HepG2 (cell line): ENCODE data around the gene ISY1. TPM values are rescaled to one million over a fixed set of nuclear protein-coding genes. Genes with fewer than 3 reads are reported as not detected.

Experiments
- ATAC-seq: fragments of 200-7000 bp; cut with Tn5 transposase; 3 replicates; pipeline ENCODE4 v1.9.1; 2020; ENCODE audit warnings: mild to moderate bottlenecking, moderate library complexity
- BruUV-seq: library from RNA; stranded (reverse); fragments of 400-500 nt; replicated peaks from 2 replicates; lab custom pipeline; 2021; lab: Mats Ljungman, UMichigan
- CTCF ChIA-PET: fragments of 300-600 bp; formaldehyde crosslinking; extraction: SDS; loops from one replicate; lab custom pipeline; 2021; ENCODE audit warnings: low total read pairs, inconsistent platforms, low intra/inter-chr PET ratio; lab: Yijun Ruan, JAX
- POLR2A ChIA-PET: fragments of 350-600 bp; sonication (Branson Sonifier 250); formaldehyde crosslinking; loops from one replicate; lab custom pipeline; 2020; ENCODE audit warnings: antibody characterized with exemption, inconsistent platforms; lab: Yijun Ruan, JAX
- DNase-seq: peaks from one replicate; pipeline ENCODE4 v3.0.0-alpha.2; 2015; ENCODE audit warnings: low spot score
- FAIRE-seq: peaks from 3 replicates; lab custom pipeline; 2011; peaks lifted over from hg19 to GRCh38; lab: Jason Lieb, UNC
- H2AFZ ChIP-seq: one replicate; pipeline ENCODE4 v1.6.1; 2011; ENCODE audit warnings: low read length, inconsistent platforms
- H3K27ac ChIP-seq: fragments of 300-600 bp; 3 replicates; pipeline ENCODE4 v1.8.0; 2011; ENCODE audit warnings: mixed run types, mild to moderate bottlenecking, mixed read lengths, low read length, inconsistent platforms; ENCODE audit not compliant: insufficient read depth; ENCODE audit errors: extremely low read length
- H3K27me3 ChIP-seq, 2 experiments: fragments of 200-600 bp in 1 of 2; 2 replicates in 1 of 2; 3 replicates in 1 of 2; pipeline versions ENCODE4 v1.6.0 to v1.8.0; 2011; ENCODE audit warnings: low read length in 2 of 2, mild to moderate bottlenecking in 2 of 2, moderate library complexity in 2 of 2, inconsistent platforms in 1 of 2; ENCODE audit not compliant: insufficient read depth in 2 of 2, control insufficient read depth in 1 of 2
- H3K36me3 ChIP-seq, 2 experiments: fragments of 200-600 bp in 1 of 2; replicated peaks in 1 of 2; 2 replicates in 1 of 2; 3 replicates in 1 of 2; pipeline versions ENCODE4 v1.5.1 to v1.8.0; 2011; ENCODE audit warnings: low read length in 2 of 2, inconsistent platforms in 1 of 2; ENCODE audit not compliant: insufficient read depth in 2 of 2, control insufficient read depth in 1 of 2
- H3K4me1 ChIP-seq: 2 replicates; pipeline ENCODE4 v1.5.1; 2012; ENCODE audit warnings: low read length, inconsistent platforms; ENCODE audit not compliant: insufficient read depth
- H3K4me2 ChIP-seq: 2 replicates; pipeline ENCODE4 v1.6.0; 2011; ENCODE audit warnings: low read depth, low read length, inconsistent platforms
- H3K4me3 ChIP-seq, 3 experiments: fragments of 200-600 bp in 1 of 3; sonication (generic), shearing (Covaris generic) in 1 of 3; replicated peaks in 1 of 3; 2 replicates each; pipeline ENCODE4 v1.5.1; 2011 to 2016; ENCODE audit warnings: low read length in 3 of 3, inconsistent platforms in 2 of 3, low read depth in 2 of 3, mild to moderate bottlenecking in 2 of 3, control low read depth in 1 of 3, mixed read lengths in 1 of 3; ENCODE audit not compliant: insufficient read depth in 1 of 3
- H3K79me2 ChIP-seq: one replicate; pipeline ENCODE4 v1.6.1; 2011; ENCODE audit warnings: low read length, inconsistent platforms; ENCODE audit not compliant: insufficient read depth
- H3K9ac ChIP-seq: 2 replicates; pipeline ENCODE4 v1.6.0; 2011; ENCODE audit warnings: mild to moderate bottlenecking, low read depth, low read length, inconsistent platforms; ENCODE audit not compliant: insufficient read depth
- H3K9me3 ChIP-seq: 2 replicates; pipeline ENCODE4 v1.5.1; 2012; ENCODE audit warnings: mild to moderate bottlenecking, low read length
- H4K20me1 ChIP-seq: 2 replicates; pipeline ENCODE4 v1.6.0; 2011; ENCODE audit warnings: inconsistent platforms, mild to moderate bottlenecking, low read length, moderate library complexity; ENCODE audit not compliant: insufficient read depth
- ATRX ChIP-seq: sonication (generic); formaldehyde crosslinking; IDR thresholded peaks from 2 replicates; pipeline ENCODE4 v1.4.0; 2020; ENCODE audit warnings: missing genetic modification reagents, borderline replicate concordance
- GABPB1 ChIP-seq: IDR thresholded peaks from 2 replicates; pipeline ENCODE4 v1.6.1; 2016; ENCODE audit warnings: mild to moderate bottlenecking, missing genetic modification reagents, moderate library complexity, missing compliant biosample characterization
- HDAC6 ChIP-seq: fragments of 200-600 bp; sonication (generic); IDR thresholded peaks from 2 replicates; pipeline ENCODE4 v1.7.0; 2017; ENCODE audit warnings: mild to moderate bottlenecking, antibody characterized with exemption, low read length, low read depth
- HNRNPLL ChIP-seq: fragments of 200-400 bp; formaldehyde crosslinking; IDR thresholded peaks from 2 replicates; pipeline ENCODE4 v1.6.1; 2017; ENCODE audit warnings: mild to moderate bottlenecking, low read depth, low read length; ENCODE audit not compliant: poor library complexity, severe bottlenecking
- IKZF1 ChIP-seq: fragments of 450-650 bp; IDR thresholded peaks from 2 replicates; pipeline ENCODE4 v1.7.1; 2016
- SRF ChIP-seq: IDR thresholded peaks from 2 replicates; pipeline ENCODE4 v1.6.1; 2011; ENCODE audit warnings: mild to moderate bottlenecking, low read depth, low read length, moderate library complexity
- ZBTB1 ChIP-seq: sonication (generic); formaldehyde crosslinking; IDR thresholded peaks from 2 replicates; pipeline ENCODE4 v1.4.0; 2020; ENCODE audit warnings: missing genetic modification reagents, borderline replicate concordance
- ZBTB43 ChIP-seq: sonication (generic); formaldehyde crosslinking; conservative IDR thresholded peaks from 2 replicates; pipeline ENCODE4 v1.4.0; 2020; ENCODE audit warnings: missing genetic modification reagents
- ZC3H4 ChIP-seq: sonication (generic); formaldehyde crosslinking; IDR thresholded peaks from 2 replicates; pipeline ENCODE4 v1.4.0; 2020; ENCODE audit warnings: missing genetic modification reagents, borderline replicate concordance
- ZNF20 ChIP-seq: sonication (generic); formaldehyde crosslinking; IDR thresholded peaks from 2 replicates; pipeline ENCODE4 v1.4.0; 2020; ENCODE audit warnings: mild to moderate bottlenecking, moderate library complexity, missing genetic modification reagents
- ZNF234 ChIP-seq: sonication (generic); formaldehyde crosslinking; conservative IDR thresholded peaks from 2 replicates; pipeline ENCODE4 v1.5.1; 2020; ENCODE audit warnings: mild to moderate bottlenecking, missing genetic modification reagents
- ZNF703 ChIP-seq: sonication (generic); formaldehyde crosslinking; IDR thresholded peaks from 2 replicates; pipeline ENCODE4 v1.5.1; 2020; ENCODE audit warnings: missing genetic modification reagents, mild to moderate bottlenecking, moderate library complexity, borderline replicate concordance
- ZNF83 ChIP-seq: sonication (generic); formaldehyde crosslinking; IDR thresholded peaks from 2 replicates; pipeline ENCODE4 v1.4.0; 2020; ENCODE audit warnings: missing genetic modification reagents, mild to moderate bottlenecking, borderline replicate concordance
- WGBS: methylation state at CpG from one replicate; pipeline ENCODE4 v1.1.6; 2017; ENCODE audit warnings: low lambda C conversion rate; 5-methylcytosine and 5-hydroxymethylcytosine counted together
- in situ Hi-C: cut with HindIII; loops from 2 replicates; pipeline ENCODE4 v1.10.0; 2017; ENCODE audit warnings: low pct_unique_long_range_greater_than_20kb; ENCODE audit not compliant: extremely low pct_ligation_motif_present
- intact Hi-C: fragments of 100-400 bp; cut with micrococcal nuclease; formaldehyde crosslinking; loops from one replicate; pipeline ENCODE4 v1.10.0; 2022; ENCODE audit not compliant: unreplicated experiment
- polyA plus RNA-seq, 8 experiments: library from polyadenylated mRNA; depleted of rRNA in 3 of 8; stranded (reverse) in 7 of 8; unstranded in 1 of 8; fragments of >200 nt; fragmentation: Illumina TruSeq in 4 of 8; extraction: Trizol in 4 of 8; gene quantifications; 2 replicates each; pipeline versions ENCODE4 v1.2.1 to v1.2.3, GENCODE V29; 2011 to 2016; ENCODE audit warnings: low read depth in 4 of 8, missing spikeins in 1 of 8, mixed read lengths in 1 of 8; ENCODE audit not compliant: insufficient read depth in 1 of 8
- total RNA-seq, 5 experiments: library from RNA; depleted of rRNA; stranded (reverse); fragments of >200 nt; fragmentation: Illumina TruSeq; extraction: Trizol; gene quantifications; 2 replicates each; pipeline ENCODE4 v1.2.3, GENCODE V29; 2016; ENCODE audit warnings: low read depth in 1 of 5
- TF ChIP-seq, protein P1 (sequence below): sonication (generic); formaldehyde crosslinking; IDR thresholded peaks from 2 replicates; pipeline ENCODE4 v1.5.0; 2020; ENCODE audit warnings: missing genetic modification reagents, mild to moderate bottlenecking, borderline replicate concordance
- TF ChIP-seq, protein P2 (sequence below): sonication (generic); formaldehyde crosslinking; IDR thresholded peaks from 2 replicates; pipeline ENCODE4 v1.4.0; 2020; ENCODE audit warnings: mild to moderate bottlenecking, missing genetic modification reagents
- TF ChIP-seq, protein P3 (sequence below): fragments of 450-650 bp; IDR thresholded peaks from 2 replicates; pipeline ENCODE4 v1.6.1; 2017
- TF ChIP-seq, protein P4 (sequence below): sonication (generic); formaldehyde crosslinking; IDR thresholded peaks from 2 replicates; pipeline ENCODE4 v1.4.0; 2020; ENCODE audit warnings: mild to moderate bottlenecking, missing genetic modification reagents

ISY1 gene
- total and polyA plus RNA-seq, 2 of the 13 experiments (the other 11 are each of a cell fraction or from before 2014, with no cell fraction given), result 21.0 to 39.1 TPM

DNA sequence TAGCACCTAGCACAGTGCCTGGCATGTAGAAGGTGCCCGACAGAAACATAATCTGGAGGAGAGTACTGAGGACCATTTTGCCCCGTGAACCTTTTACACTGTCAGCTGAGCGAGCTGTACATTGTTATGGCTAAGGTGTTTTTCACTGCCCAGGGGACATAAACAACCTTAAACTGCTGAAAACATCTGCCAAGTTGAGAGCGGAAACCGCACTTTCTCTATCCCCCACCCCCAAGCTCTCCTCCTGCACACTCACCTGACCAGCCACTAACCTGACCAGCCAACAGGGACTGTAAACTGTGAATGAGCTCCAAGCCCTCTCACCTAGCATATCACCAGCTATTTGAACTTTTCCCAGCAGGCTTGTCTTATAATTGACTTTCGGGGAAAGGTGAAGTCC lies 56.8 kb downstream of the ISY1 start:
- no peak for ATAC-seq
- POLR2A ChIA-PET, result interaction anchor here (1.6 kb wide), 1 partner anchor 15 kb away, joined by 3 read pairs; no protein-coding TSS in a partner anchor
- Histone ChIP-seq H3K4me3 (no peak overlapping the region), H3K9ac (no peak overlapping the region), H3K9me3 (no peaks in the 10 kb centered on the region), H3K4me1 (peaks cover 9% of the 10 kb centered on the region; the same call in 1 of the 2 replicates), H3K4me2 (no peak overlapping the region), H4K20me1 (peaks cover 27% of the 10 kb centered on the region; the same call in 1 of the 2 replicates), H3K79me2 (peaks cover 48% of the 10 kb centered on the region), H3K27ac (no peak overlapping the region), H3K27me3 (no peaks in the 10 kb centered on the region), H3K36me3 (peaks cover 2 to 36% of the 10 kb centered on the region in 2 experiments; a peak in 4 of 5 replicates), H2AFZ (no peak overlapping the region)
- intact Hi-C loops (no loop called here), in situ Hi-C loops (no loop called here)
- DNase-seq, result no peak
- FAIRE-seq, result no peak
- BruUV-seq, result no TSS peak
- CTCF ChIA-PET, result no interaction called here
- WGBS, result 98% methylated on average over 6 of the region's 6 CpGs
- no peak for TF ChIP-seq HDAC6
- no peak for TF ChIP-seq ZNF234
- no peak for TF ChIP-seq ATRX (CRISPR knock-in tag)
- no peak for TF ChIP-seq SRF
- TF ChIP-seq IKZF1, result no peak
- no peak for TF ChIP-seq ZBTB43
- no peak for TF ChIP-seq ZNF703
- TF ChIP-seq ZNF20 (CRISPR knock-in tag), result no peak
- TF ChIP-seq ZNF83, result no peak
- TF ChIP-seq, protein P1, sequence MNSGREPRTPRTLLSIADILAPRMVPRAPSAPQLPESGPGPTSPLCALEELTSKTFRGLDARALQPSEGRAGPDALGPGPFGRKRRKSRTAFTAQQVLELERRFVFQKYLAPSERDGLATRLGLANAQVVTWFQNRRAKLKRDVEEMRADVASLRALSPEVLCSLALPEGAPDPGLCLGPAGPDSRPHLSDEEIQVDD (CRISPR knock-in tag), result no peak
- no peak for TF ChIP-seq ZC3H4
- TF ChIP-seq, protein P2, sequence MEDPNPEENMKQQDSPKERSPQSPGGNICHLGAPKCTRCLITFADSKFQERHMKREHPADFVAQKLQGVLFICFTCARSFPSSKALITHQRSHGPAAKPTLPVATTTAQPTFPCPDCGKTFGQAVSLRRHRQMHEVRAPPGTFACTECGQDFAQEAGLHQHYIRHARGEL, result no peak
- no peak for TF ChIP-seq GABPB1 (CRISPR knock-in tag)
- no peak for TF ChIP-seq ZBTB1 (CRISPR knock-in tag)
- TF ChIP-seq, protein P3, sequence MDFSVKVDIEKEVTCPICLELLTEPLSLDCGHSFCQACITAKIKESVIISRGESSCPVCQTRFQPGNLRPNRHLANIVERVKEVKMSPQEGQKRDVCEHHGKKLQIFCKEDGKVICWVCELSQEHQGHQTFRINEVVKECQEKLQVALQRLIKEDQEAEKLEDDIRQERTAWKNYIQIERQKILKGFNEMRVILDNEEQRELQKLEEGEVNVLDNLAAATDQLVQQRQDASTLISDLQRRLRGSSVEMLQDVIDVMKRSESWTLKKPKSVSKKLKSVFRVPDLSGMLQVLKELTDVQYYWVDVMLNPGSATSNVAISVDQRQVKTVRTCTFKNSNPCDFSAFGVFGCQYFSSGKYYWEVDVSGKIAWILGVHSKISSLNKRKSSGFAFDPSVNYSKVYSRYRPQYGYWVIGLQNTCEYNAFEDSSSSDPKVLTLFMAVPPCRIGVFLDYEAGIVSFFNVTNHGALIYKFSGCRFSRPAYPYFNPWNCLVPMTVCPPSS, result no peak
- TF ChIP-seq, protein P4, sequence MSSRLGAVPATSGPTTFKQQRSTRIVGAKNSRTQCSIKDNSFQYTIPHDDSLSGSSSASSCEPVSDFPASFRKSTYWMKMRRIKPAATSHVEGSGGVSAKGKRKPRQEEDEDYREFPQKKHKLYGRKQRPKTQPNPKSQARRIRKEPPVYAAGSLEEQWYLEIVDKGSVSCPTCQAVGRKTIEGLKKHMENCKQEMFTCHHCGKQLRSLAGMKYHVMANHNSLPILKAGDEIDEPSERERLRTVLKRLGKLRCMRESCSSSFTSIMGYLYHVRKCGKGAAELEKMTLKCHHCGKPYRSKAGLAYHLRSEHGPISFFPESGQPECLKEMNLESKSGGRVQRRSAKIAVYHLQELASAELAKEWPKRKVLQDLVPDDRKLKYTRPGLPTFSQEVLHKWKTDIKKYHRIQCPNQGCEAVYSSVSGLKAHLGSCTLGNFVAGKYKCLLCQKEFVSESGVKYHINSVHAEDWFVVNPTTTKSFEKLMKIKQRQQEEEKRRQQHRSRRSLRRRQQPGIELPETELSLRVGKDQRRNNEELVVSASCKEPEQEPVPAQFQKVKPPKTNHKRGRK, result no peak
- TF ChIP-seq HNRNPLL, result no peak
